Left hindlimb (tissue), 1 donor: ENCODE measurements around the gene MYH3.
"Not testable (repeated sequence)": the region's sequence is repeated elsewhere in the genome, so short reads cannot be mapped to it uniquely, and the experiment has no call there.

Source experiments
- DNase-seq: peaks from one replicate; pipeline ENCODE4 v3.0.0-alpha.2; 2018

Gene MYH3

GRCh38 chr17:10657148-10657547 lies at the start of gene MYH3:
TSS of gene MYH3 (minus strand) at chr17:10657309. CDS start at chr17:10655064, 2,245 bp downstream.
- peak; percentile 45 for DNase-seq

GRCh38 chr17:10705727-10706126 lies 48.6 kb upstream of the MYH3 start:
- DNase-seq = no peak

GRCh38 chr17:10702574-10702973 lies 45.5 kb upstream of the MYH3 start:
- no peak for DNase-seq

- DNase-seq = no peak
These were observed 42.7 kb upstream of the MYH3 start for GRCh38 chr17:10699856-10700255.

- no peak for DNase-seq
These were observed 41.1 kb upstream of the MYH3 start for GRCh38 chr17:10698096-10698818.

GRCh38 chr17:10697092-10698081 lies 40.3 kb upstream of the MYH3 start, which contains the start of the genes ADPRM and SCO1:
TSS of gene ADPRM (plus strand) at chr17:10697594. CDS start at chr17:10704927, 7,333 bp downstream.
TSS of gene SCO1 (minus strand) at chr17:10697533. CDS start at chr17:10697507, 26 bp downstream.
- peak; percentile 95 for DNase-seq

GRCh38 chr17:10695875-10696407 lies 38.8 kb upstream of the MYH3 start:
- not testable (repeated sequence) for DNase-seq

GRCh38 chr17:10687499-10687898 lies 30.4 kb upstream of the MYH3 start:
- DNase-seq = no peak

- no peak for DNase-seq
These were observed 26.7 kb upstream of the MYH3 start for GRCh38 chr17:10683853-10684252.

- no peak for DNase-seq
These were observed 24.8 kb upstream of the MYH3 start for GRCh38 chr17:10681866-10682446.

GRCh38 chr17:10674704-10675103 lies 17.6 kb upstream of the MYH3 start:
- DNase-seq = no peak

- DNase-seq = no peak
These were observed 16.2 kb upstream of the MYH3 start for GRCh38 chr17:10673312-10673711.

GRCh38 chr17:10668775-10669174 lies 11.7 kb upstream of the MYH3 start:
- DNase-seq = no peak

GRCh38 chr17:10666906-10667305 lies 9.8 kb upstream of the MYH3 start:
- no peak for DNase-seq

GRCh38 chr17:10664571-10664970 lies 7.5 kb upstream of the MYH3 start:
- DNase-seq = no peak

- DNase-seq = no peak
These were observed 6.1 kb upstream of the MYH3 start for GRCh38 chr17:10663231-10663630.

GRCh38 chr17:10661437-10661836 lies 4.3 kb upstream of the MYH3 start:
- DNase-seq = no peak

- DNase-seq = peak; percentile 53
These were observed 770 bp upstream of the MYH3 start for GRCh38 chr17:10657879-10658278.

- no peak for DNase-seq
These were observed 3.1 kb downstream of the MYH3 start for GRCh38 chr17:10653987-10654386.

GRCh38 chr17:10652984-10653659 lies 4.0 kb downstream of the MYH3 start:
- no peak for DNase-seq

- DNase-seq = no peak
These were observed 5.2 kb downstream of the MYH3 start for GRCh38 chr17:10651927-10652326.

- no peak for DNase-seq
These were observed 7.5 kb downstream of the MYH3 start for GRCh38 chr17:10649602-10650001.
